GM23338 (cell line): ENCODE data around the gene FILIP1. TPM values are rescaled to one million over a fixed set of nuclear protein-coding genes. Genes with fewer than 3 reads are reported as not detected.
A peak's percentile ranks its signal among the peaks of the same experiment; 100 is the strongest.

Experiments
- ATAC-seq: fragments of 200-7000 bp; cut with Tn5 transposase; 3 replicates; pipeline ENCODE4 v1.9.1; 2020
- DNase-seq: peaks from one replicate; pipeline ENCODE4 v3.0.0-alpha.2; 2015; ENCODE audit warnings: low spot score
- H2AFZ ChIP-seq: fragments of 200-600 bp; sonication (generic); 2 replicates; pipeline ENCODE4 v1.8.0; 2016; ENCODE audit warnings: antibody characterized with exemption, mild to moderate bottlenecking, moderate library complexity
- H3F3A ChIP-seq: fragments of 200-600 bp; sonication (generic); replicated peaks from 2 replicates; pipeline ENCODE4 v1.8.0; 2017; ENCODE audit warnings: antibody characterized with exemption, mixed run types, low read depth
- H3K27ac ChIP-seq: fragments of 200-600 bp; sonication (generic); 2 replicates; pipeline ENCODE4 v1.6.1; 2016; ENCODE audit warnings: low read depth
- H3K27me3 ChIP-seq: fragments of 200-600 bp; sonication (generic); 2 replicates; pipeline ENCODE4 v1.8.0; 2016; ENCODE audit warnings: mild to moderate bottlenecking, mixed run types, moderate library complexity; ENCODE audit not compliant: insufficient read depth
- H3K36me3 ChIP-seq: fragments of 200-600 bp; sonication (generic); 2 replicates; pipeline ENCODE4 v1.8.0; 2016; ENCODE audit warnings: mild to moderate bottlenecking; ENCODE audit not compliant: insufficient read depth
- H3K4me1 ChIP-seq: fragments of 200-600 bp; sonication (generic); 2 replicates; pipeline ENCODE4 v1.8.0; 2016; ENCODE audit warnings: mild to moderate bottlenecking, moderate library complexity; ENCODE audit not compliant: insufficient read depth
- H3K4me2 ChIP-seq: fragments of 200-600 bp; sonication (generic); 2 replicates; pipeline ENCODE4 v1.7.1; 2017; ENCODE audit warnings: mixed run types
- H3K4me3 ChIP-seq: fragments of 200-600 bp; sonication (generic); 2 replicates; pipeline ENCODE4 v1.6.1; 2016; ENCODE audit warnings: mixed run types
- H3K79me2 ChIP-seq: fragments of 200-600 bp; sonication (generic); replicated peaks from 2 replicates; pipeline ENCODE4 v1.8.0; 2017; ENCODE audit warnings: mild to moderate bottlenecking; ENCODE audit not compliant: insufficient read depth
- H3K9me2 ChIP-seq: fragments of 200-600 bp; sonication (generic); 2 replicates; pipeline ENCODE4 v1.8.0; 2017; ENCODE audit not compliant: insufficient read depth
- H4K20me1 ChIP-seq: fragments of 200-600 bp; sonication (generic); replicated peaks from 2 replicates; pipeline ENCODE4 v1.8.0; 2017; ENCODE audit warnings: mild to moderate bottlenecking; ENCODE audit not compliant: insufficient read depth
- H3K27ac Mint-ChIP-seq: 2 replicates; pipeline ENCODE4 v1.8.0; 2020; ENCODE audit warnings: inconsistent platforms, mild to moderate bottlenecking, moderate library complexity, mixed read lengths
- H3K27me3 Mint-ChIP-seq: 3 replicates; pipeline ENCODE4 v1.8.0; 2022; ENCODE audit warnings: low read depth, mild to moderate bottlenecking, moderate library complexity, mixed read lengths, inconsistent platforms; ENCODE audit not compliant: insufficient read depth, poor library complexity
- H3K36me3 Mint-ChIP-seq: 3 replicates; pipeline ENCODE4 v1.8.0; 2021; ENCODE audit warnings: low read depth, mild to moderate bottlenecking, inconsistent platforms, moderate library complexity, mixed read lengths
- H3K4me1 Mint-ChIP-seq: 3 replicates; pipeline ENCODE4 v1.8.0; 2020; ENCODE audit warnings: mild to moderate bottlenecking, inconsistent platforms, mixed read lengths
- H3K4me3 Mint-ChIP-seq: 3 replicates; pipeline ENCODE4 v1.8.0; 2021; ENCODE audit warnings: moderate library complexity, mild to moderate bottlenecking, inconsistent platforms, mixed read lengths
- H3K9me3 Mint-ChIP-seq: 3 replicates; pipeline ENCODE4 v1.8.0; 2020; ENCODE audit warnings: moderate library complexity, mild to moderate bottlenecking, inconsistent platforms, mixed read lengths
- CREB1 ChIP-seq: fragments of 250-450 bp; sonication (Bioruptor Pico); IDR thresholded peaks from 2 replicates; pipeline ENCODE4 v1.5.0; 2020; ENCODE audit warnings: low read depth, mild to moderate bottlenecking, moderate library complexity
- CTCF ChIP-seq, 2 experiments: fragments of 200-600 bp in 1 of 2; sonication (generic) in 1 of 2; conservative IDR thresholded peaks; 2 replicates each; pipeline versions ENCODE4 v1.5.1 to v1.6.1; 2016 to 2017; ENCODE audit warnings: antibody characterized with exemption in 2 of 2, low read depth in 2 of 2, mild to moderate bottlenecking in 2 of 2, moderate library complexity in 1 of 2
- ETS1 ChIP-seq: IDR thresholded peaks from 2 replicates; pipeline ENCODE4 v1.6.1; 2016; ENCODE audit warnings: antibody characterized with exemption
- EZH2phosphoT487 ChIP-seq: fragments of 200-600 bp; sonication (generic); IDR thresholded peaks from one replicate; pipeline ENCODE4 v1.8.1; 2018; ENCODE audit warnings: antibody characterized with exemption; ENCODE audit not compliant: unreplicated experiment
- JUNB ChIP-seq: IDR thresholded peaks from one replicate; pipeline ENCODE4 v1.6.1; 2016; ENCODE audit warnings: antibody characterized with exemption; ENCODE audit not compliant: unreplicated experiment
- NANOG ChIP-seq: IDR thresholded peaks from 2 replicates; pipeline ENCODE4 v1.6.1; 2016; ENCODE audit warnings: antibody characterized with exemption, borderline replicate concordance
- POLR2AphosphoS5 ChIP-seq: IDR thresholded peaks from 2 replicates; pipeline ENCODE4 v1.6.1; 2016; ENCODE audit warnings: antibody characterized with exemption, low read depth
- REST ChIP-seq: IDR thresholded peaks from one replicate; pipeline ENCODE4 v1.6.1; 2018; ENCODE audit warnings: antibody characterized with exemption; ENCODE audit not compliant: unreplicated experiment
- STAT1 ChIP-seq: IDR thresholded peaks from one replicate; pipeline ENCODE4 v1.6.1; 2016; ENCODE audit warnings: antibody characterized with exemption; ENCODE audit not compliant: unreplicated experiment
- ZNF114 ChIP-seq: fragments of 250-450 bp; sonication (Bioruptor Pico); IDR thresholded peaks from 2 replicates; pipeline ENCODE4 v1.5.0; 2020; ENCODE audit warnings: mild to moderate bottlenecking, moderate library complexity
- ZNF331 ChIP-seq: fragments of 250-450 bp; sonication (Bioruptor Pico); IDR thresholded peaks from 2 replicates; pipeline ENCODE4 v1.5.0; 2020; ENCODE audit warnings: low read depth, mild to moderate bottlenecking, moderate library complexity
- polyA plus RNA-seq: library from polyadenylated mRNA; unstranded; fragments of >200 nt; fragmentation: Nextera tagmentation; extraction: Ambion mirVana; gene quantifications from 2 replicates; pipeline ENCODE4 v1.2.1, GENCODE V29; 2016
- total RNA-seq: library from RNA; depleted of rRNA; stranded (reverse); fragments of >200 nt; shearing (Covaris generic); gene quantifications from 2 replicates; pipeline ENCODE4 v1.2.3, GENCODE V29; 2014

Gene FILIP1
- total and polyA plus RNA-seq, 2 experiments from 2014 or later, result 3.7 to 6.4 TPM

DNA sequence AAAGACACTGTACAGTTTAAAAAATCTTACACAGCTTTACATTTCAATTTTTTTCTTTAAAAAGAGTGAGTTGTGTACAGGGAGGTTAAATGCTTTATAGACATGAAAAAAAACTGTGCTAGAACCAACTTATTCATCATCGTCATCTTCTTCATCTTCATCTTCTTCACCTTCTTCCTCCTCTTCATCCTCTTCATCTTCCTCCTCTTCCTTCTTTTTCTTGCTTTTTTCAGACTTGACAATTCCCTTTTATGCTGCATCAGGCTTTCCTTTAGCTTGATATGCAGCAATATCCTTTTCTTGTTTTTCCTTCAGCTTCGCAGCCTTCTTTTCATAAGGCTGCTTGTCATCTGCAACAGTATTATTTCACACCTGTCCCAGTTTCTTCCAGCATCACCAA lies 174.7 kb downstream of the FILIP1 start (continued):
- TF ChIP-seq CTCF (conservative IDR thresholded peaks at IDR 0.05; ENCODE audit: low read depth in 2 of 2) (no peak), ETS1 (no peak), POLR2AphosphoS5 (no peak)

DNA sequence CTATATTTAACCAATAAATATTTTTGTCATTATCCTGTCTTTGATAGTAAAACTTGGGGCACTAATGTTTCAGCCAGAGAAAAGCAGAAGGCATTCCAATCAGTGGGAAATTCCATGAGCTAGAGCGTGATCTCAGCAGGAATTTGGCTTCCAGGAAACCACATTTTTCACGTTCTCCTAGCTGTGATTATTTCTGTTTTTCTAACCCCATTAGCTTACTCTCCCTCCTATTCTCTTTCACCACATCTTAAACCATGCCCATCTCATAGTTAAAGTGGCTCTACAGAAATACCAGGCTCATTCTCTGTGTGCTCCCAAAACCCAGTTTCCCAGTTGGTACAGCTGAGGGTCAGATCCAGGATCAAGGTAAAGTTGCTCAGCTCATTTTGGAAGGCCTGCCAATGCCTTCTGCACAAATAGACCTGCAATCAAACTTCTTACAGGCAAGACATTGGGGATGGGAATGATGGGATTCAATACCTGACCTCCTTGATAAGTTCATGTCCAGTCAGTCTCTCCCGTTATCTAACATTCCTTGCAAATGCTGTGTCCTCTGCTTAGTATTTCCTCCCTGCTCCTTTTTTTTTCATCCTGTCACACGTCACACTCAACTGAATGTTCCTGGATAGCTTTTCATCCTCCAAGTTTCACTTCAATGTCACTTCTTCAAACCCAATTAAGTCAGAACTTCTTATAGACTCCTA lies 175.9 kb downstream of the FILIP1 start:
- Histone ChIP-seq H3K27me3 (no peaks in the 10 kb centered on the region), H3K9me2 (no peaks in the 10 kb centered on the region), H3K79me2 (no peaks in the 10 kb centered on the region), H3K36me3 (no peaks in the 10 kb centered on the region), H2AFZ (peak overlapping the region; percentile 0; the same call in 1 of the 2 replicates), H3K27ac (no peak overlapping the region), H3K4me1 (no peaks in the 10 kb centered on the region), H4K20me1 (no peaks in the 10 kb centered on the region), H3K4me2 (0 out of 2 replicates have a peak overlapping the region, but pooled peaks have one; percentile 28), H3F3A (no peaks in the 10 kb centered on the region), H3K4me3 (no peak overlapping the region)
- Mint-ChIP-seq H3K27ac (peak overlapping the region; percentile 25; the same call in 1 of the 2 replicates), H3K27me3 (peaks cover 3% of the 10 kb centered on the region), H3K36me3 (no peaks in the 10 kb centered on the region; the same call in 2 of the 3 replicates), H3K4me3 (no peak overlapping the region; the same call in 2 of the 3 replicates), H3K4me1 (peaks cover 11% of the 10 kb centered on the region), H3K9me3 (no peaks in the 10 kb centered on the region)
- ATAC-seq (no peak), DNase-seq (peak; percentile 54)
- no peak for TF ChIP-seq ZNF114 (CRISPR knock-in tag)
- no peak for TF ChIP-seq JUNB
- no peak for TF ChIP-seq CTCF (conservative IDR thresholded peaks at IDR 0.05; ENCODE audit: low read depth in 2 of 2)
- TF ChIP-seq STAT1, result no peak
- no peak for TF ChIP-seq POLR2AphosphoS5
- TF ChIP-seq NANOG, result no peak
- TF ChIP-seq ZNF331 (CRISPR knock-in tag), result no peak
- no peak for TF ChIP-seq EZH2phosphoT487
- no peak for TF ChIP-seq ETS1
- no peak for TF ChIP-seq REST
- no peak for TF ChIP-seq CREB1 (CRISPR knock-in tag)
